Measurements from ENCODE around the gene ZNF267.
"Not testable (repeated sequence)": the region's sequence is repeated elsewhere in the genome, so short reads cannot be mapped to it uniquely, and the experiment has no call there.

Gene ZNF267

GRCh38 chr16:31899505-31899904, 25.9 kb downstream of the ZNF267 start:
- H3K4me3 ChIP-seq (replicated peaks; ENCODE audit: low read depth, low read length): no peak overlapping the region
- no peak for DNase-seq (ENCODE audit: extremely low read depth, insufficient read length)
- H3K27me3 ChIP-seq (replicated peaks; ENCODE audit: control insufficient read depth, insufficient read depth, low read length): no peaks in the 10 kb centered on the region
- no peak for TF ChIP-seq CTCF (IDR thresholded peaks at IDR 0.05; ENCODE audit: insufficient read depth, low read length, poor library complexity, severe bottlenecking)
- H3K36me3 ChIP-seq (ENCODE audit: control insufficient read depth, insufficient read depth, low read length): peaks cover 11% of the 10 kb centered on the region

- DNase-seq (ENCODE audit: extremely low read depth, insufficient read length); H3K4me3 ChIP-seq (replicated peaks; ENCODE audit: low read depth, low read length); H3K36me3 ChIP-seq (ENCODE audit: control insufficient read depth, insufficient read depth, low read length); H3K27me3 ChIP-seq (replicated peaks; ENCODE audit: control insufficient read depth, insufficient read depth, low read length): not testable (repeated sequence)
These were observed 31.0 kb downstream of the ZNF267 start for GRCh38 chr16:31904571-31904970.

GRCh38 chr16:31913668-31914067, 40.1 kb downstream of the ZNF267 start:
- no peak for TF ChIP-seq CTCF (IDR thresholded peaks at IDR 0.05; ENCODE audit: insufficient read depth, low read length, poor library complexity, severe bottlenecking)
- Histone ChIP-seq H3K4me3 (replicated peaks; ENCODE audit: low read depth, low read length) (no peak overlapping the region), H3K36me3 (ENCODE audit: control insufficient read depth, insufficient read depth, low read length) (peaks cover 20% of the 10 kb centered on the region), H3K27me3 (replicated peaks; ENCODE audit: control insufficient read depth, insufficient read depth, low read length) (no peaks in the 10 kb centered on the region)
- DNase-seq (ENCODE audit: extremely low read depth, insufficient read length): no peak

GRCh38 chr16:31916056-31916488, 42.5 kb downstream of the ZNF267 start:
- Histone ChIP-seq H3K27me3 (replicated peaks; ENCODE audit: control insufficient read depth, insufficient read depth, low read length) (no peaks in the 10 kb centered on the region), H3K36me3 (ENCODE audit: control insufficient read depth, insufficient read depth, low read length) (peaks cover 20% of the 10 kb centered on the region), H3K4me3 (replicated peaks; ENCODE audit: low read depth, low read length) (no peak overlapping the region)
- no peak for DNase-seq (ENCODE audit: extremely low read depth, insufficient read length)
- no peak for TF ChIP-seq CTCF (IDR thresholded peaks at IDR 0.05; ENCODE audit: insufficient read depth, low read length, poor library complexity, severe bottlenecking)

GRCh38 chr16:31920373-31920772, 46.8 kb downstream of the ZNF267 start:
- Histone ChIP-seq H3K4me3 (replicated peaks; ENCODE audit: low read depth, low read length) (no peak overlapping the region), H3K27me3 (replicated peaks; ENCODE audit: control insufficient read depth, insufficient read depth, low read length) (no peaks in the 10 kb centered on the region), H3K36me3 (ENCODE audit: control insufficient read depth, insufficient read depth, low read length) (peaks cover 5% of the 10 kb centered on the region)
- no peak for TF ChIP-seq CTCF (IDR thresholded peaks at IDR 0.05; ENCODE audit: insufficient read depth, low read length, poor library complexity, severe bottlenecking)
- no peak for DNase-seq (ENCODE audit: extremely low read depth, insufficient read length)

GRCh38 chr16:31951806-31952205, 78.2 kb downstream of the ZNF267 start:
- not testable (repeated sequence) for DNase-seq (ENCODE audit: extremely low read depth, insufficient read length); H3K27me3 ChIP-seq (replicated peaks; ENCODE audit: control insufficient read depth, insufficient read depth, low read length); H3K4me3 ChIP-seq (replicated peaks; ENCODE audit: low read depth, low read length); H3K36me3 ChIP-seq (ENCODE audit: control insufficient read depth, insufficient read depth, low read length)

GRCh38 chr16:31952206-31952605, 78.6 kb downstream of the ZNF267 start:
- not testable (repeated sequence) for DNase-seq (ENCODE audit: extremely low read depth, insufficient read length); H3K4me3 ChIP-seq (replicated peaks; ENCODE audit: low read depth, low read length); H3K27me3 ChIP-seq (replicated peaks; ENCODE audit: control insufficient read depth, insufficient read depth, low read length); H3K36me3 ChIP-seq (ENCODE audit: control insufficient read depth, insufficient read depth, low read length)
